ENCODE measurements around the gene SULT1A4. TPM values are rescaled to one million over a fixed set of nuclear protein-coding genes. Genes with fewer than 3 reads are reported as not detected.
A peak's percentile ranks its signal among the peaks of the same experiment; 100 is the strongest.
"Not testable (repeated sequence)": the region's sequence is repeated elsewhere in the genome, so short reads cannot be mapped to it uniquely, and the experiment has no call there.

Gene SULT1A4
- total and polyA plus RNA-seq, 4 experiments from 2014 or later: 1.8 to 6.2 (median 3.8) TPM; not detected in 1

GRCh38 chr16:29460647-29461030 lies 926 bp downstream of the SULT1A4 start:
- H3K36me3 Mint-ChIP-seq; H3K27me3 ChIP-seq (ENCODE audit: insufficient read depth, low read length); H3K4me1 ChIP-seq (ENCODE audit: insufficient read depth, low read length); H3K9me3 Mint-ChIP-seq; H3K36me3 ChIP-seq (ENCODE audit: insufficient read depth, low read length); H3K27me3 Mint-ChIP-seq; H3K4me3 Mint-ChIP-seq; H3K4me1 Mint-ChIP-seq; H3K27ac Mint-ChIP-seq; DNase-seq; H3K9me3 ChIP-seq (ENCODE audit: control insufficient read depth in 1 of 2, low read length in 2 of 2); intact Hi-C loops (cut with micrococcal nuclease); H3K4me3 ChIP-seq (ENCODE audit: low read length in 2 of 2); POLR2A ChIA-PET (ENCODE audit: partially characterized antibody); CTCF ChIA-PET (ENCODE audit: partially characterized antibody); H3K27ac ChIP-seq (ENCODE audit: low read depth, low read length): not testable (repeated sequence)

- H3K4me1 ChIP-seq (ENCODE audit: insufficient read depth, low read length); H3K4me3 Mint-ChIP-seq; H3K27me3 ChIP-seq (ENCODE audit: insufficient read depth, low read length); H3K9me3 Mint-ChIP-seq; H3K27me3 Mint-ChIP-seq; H3K36me3 Mint-ChIP-seq; POLR2A ChIA-PET (ENCODE audit: partially characterized antibody); H3K4me3 ChIP-seq (ENCODE audit: low read length in 2 of 2); DNase-seq; H3K4me1 Mint-ChIP-seq; intact Hi-C loops (cut with micrococcal nuclease); H3K27ac Mint-ChIP-seq; H3K36me3 ChIP-seq (ENCODE audit: insufficient read depth, low read length); H3K9me3 ChIP-seq (ENCODE audit: control insufficient read depth in 1 of 2, low read length in 2 of 2); CTCF ChIA-PET (ENCODE audit: partially characterized antibody); H3K27ac ChIP-seq (ENCODE audit: low read depth, low read length): not testable (repeated sequence)
Measured at GRCh38 chr16:29465985-29466824, 6.5 kb downstream of the SULT1A4 start.

- H3K27ac ChIP-seq (ENCODE audit: low read depth, low read length): not testable (repeated sequence)
Measured at GRCh38 chr16:29466904-29467303, 7.2 kb downstream of the SULT1A4 start.

GRCh38 chr16:29467654-29468366 lies 8.1 kb downstream of the SULT1A4 start:
- not testable (repeated sequence) for H3K4me1 ChIP-seq (ENCODE audit: insufficient read depth, low read length)

More at GRCh38 chr16:29466904-29467303, 7.2 kb downstream of the SULT1A4 start:
- H3K9me3 ChIP-seq (ENCODE audit: control insufficient read depth in 1 of 2, low read length in 2 of 2); H3K4me3 Mint-ChIP-seq; H3K27me3 ChIP-seq (ENCODE audit: insufficient read depth, low read length); H3K4me1 Mint-ChIP-seq; H3K9me3 Mint-ChIP-seq; CTCF ChIA-PET (ENCODE audit: partially characterized antibody); intact Hi-C loops (cut with micrococcal nuclease); POLR2A ChIA-PET (ENCODE audit: partially characterized antibody); H3K27ac Mint-ChIP-seq; H3K27me3 Mint-ChIP-seq; H3K36me3 ChIP-seq (ENCODE audit: insufficient read depth, low read length); H3K36me3 Mint-ChIP-seq; H3K4me1 ChIP-seq (ENCODE audit: insufficient read depth, low read length); H3K4me3 ChIP-seq (ENCODE audit: low read length in 2 of 2); DNase-seq: not testable (repeated sequence)

GRCh38 chr16:29469660-29470059 lies 9.9 kb downstream of the SULT1A4 start:
- POLR2A ChIA-PET (ENCODE audit: partially characterized antibody); H3K9me3 Mint-ChIP-seq; H3K27ac ChIP-seq (ENCODE audit: low read depth, low read length); H3K4me1 Mint-ChIP-seq; H3K27me3 ChIP-seq (ENCODE audit: insufficient read depth, low read length); H3K9me3 ChIP-seq (ENCODE audit: control insufficient read depth in 1 of 2, low read length in 2 of 2); H3K4me3 ChIP-seq (ENCODE audit: low read length in 2 of 2); intact Hi-C loops (cut with micrococcal nuclease); H3K4me1 ChIP-seq (ENCODE audit: insufficient read depth, low read length); H3K36me3 Mint-ChIP-seq; CTCF ChIA-PET (ENCODE audit: partially characterized antibody); H3K27me3 Mint-ChIP-seq; H3K36me3 ChIP-seq (ENCODE audit: insufficient read depth, low read length): not testable (repeated sequence)
- peak; percentile 41 to 63 (median 47) for DNase-seq
- H3K27ac Mint-ChIP-seq: peak overlapping the region in 3 of 7 donors; percentile 32 to 85 (median 56)
- peak overlapping the region; percentile 30 to 74 (median 63) for H3K4me3 Mint-ChIP-seq

More at GRCh38 chr16:29467654-29468366, 8.1 kb downstream of the SULT1A4 start:
- POLR2A ChIA-PET (ENCODE audit: partially characterized antibody); H3K9me3 ChIP-seq (ENCODE audit: control insufficient read depth in 1 of 2, low read length in 2 of 2); H3K4me3 ChIP-seq (ENCODE audit: low read length in 2 of 2); H3K36me3 Mint-ChIP-seq; H3K27ac Mint-ChIP-seq; H3K36me3 ChIP-seq (ENCODE audit: insufficient read depth, low read length); H3K27me3 Mint-ChIP-seq; H3K4me3 Mint-ChIP-seq; H3K27me3 ChIP-seq (ENCODE audit: insufficient read depth, low read length); CTCF ChIA-PET (ENCODE audit: partially characterized antibody); intact Hi-C loops (cut with micrococcal nuclease); H3K9me3 Mint-ChIP-seq; H3K27ac ChIP-seq (ENCODE audit: low read depth, low read length); H3K4me1 Mint-ChIP-seq; DNase-seq: not testable (repeated sequence)

- H3K4me1 ChIP-seq (ENCODE audit: insufficient read depth, low read length); H3K4me3 Mint-ChIP-seq; H3K36me3 ChIP-seq (ENCODE audit: insufficient read depth, low read length); H3K27me3 Mint-ChIP-seq; CTCF ChIA-PET (ENCODE audit: partially characterized antibody); H3K27ac Mint-ChIP-seq; DNase-seq; H3K4me3 ChIP-seq (ENCODE audit: low read length in 2 of 2); POLR2A ChIA-PET (ENCODE audit: partially characterized antibody); H3K27me3 ChIP-seq (ENCODE audit: insufficient read depth, low read length); H3K4me1 Mint-ChIP-seq; H3K36me3 Mint-ChIP-seq; H3K9me3 ChIP-seq (ENCODE audit: control insufficient read depth in 1 of 2, low read length in 2 of 2); H3K27ac ChIP-seq (ENCODE audit: low read depth, low read length); H3K9me3 Mint-ChIP-seq; intact Hi-C loops (cut with micrococcal nuclease): not testable (repeated sequence)
Measured at GRCh38 chr16:29472065-29472464, 12.4 kb downstream of the SULT1A4 start.

- H3K27ac ChIP-seq (ENCODE audit: low read depth, low read length); H3K36me3 Mint-ChIP-seq; CTCF ChIA-PET (ENCODE audit: partially characterized antibody); H3K9me3 Mint-ChIP-seq; H3K4me1 Mint-ChIP-seq; H3K27me3 Mint-ChIP-seq; POLR2A ChIA-PET (ENCODE audit: partially characterized antibody); H3K4me3 Mint-ChIP-seq; intact Hi-C loops (cut with micrococcal nuclease); H3K36me3 ChIP-seq (ENCODE audit: insufficient read depth, low read length); H3K4me1 ChIP-seq (ENCODE audit: insufficient read depth, low read length); H3K27ac Mint-ChIP-seq; H3K4me3 ChIP-seq (ENCODE audit: low read length in 2 of 2); H3K9me3 ChIP-seq (ENCODE audit: control insufficient read depth in 1 of 2, low read length in 2 of 2); H3K27me3 ChIP-seq (ENCODE audit: insufficient read depth, low read length): not testable (repeated sequence)
- DNase-seq: peak in 1 of 5 donors; percentile 4
Measured at GRCh38 chr16:29482276-29482675, 22.6 kb downstream of the SULT1A4 start.
